ENCODE measurements around the gene KLHL25.
"Not testable (repeated sequence)": the region's sequence is repeated elsewhere in the genome, so short reads cannot be mapped to it uniquely, and the experiment has no call there.

Gene KLHL25

GRCh38 chr15:85825719-85826118 is 31.0 kb upstream of the KLHL25 start:
- H3K4me3 Mint-ChIP-seq: no peak overlapping the region
- no peaks in the 10 kb centered on the region for H3K36me3 Mint-ChIP-seq (ENCODE audit: low read depth)
- H3K27ac Mint-ChIP-seq: no peak overlapping the region
- no peaks in the 10 kb centered on the region for H3K27me3 Mint-ChIP-seq
- H3K4me1 Mint-ChIP-seq (ENCODE audit: low read depth): no peaks in the 10 kb centered on the region
- no peaks in the 10 kb centered on the region for H3K9me3 Mint-ChIP-seq
- no peak for DNase-seq

- H3K36me3 Mint-ChIP-seq (ENCODE audit: low read depth): no peaks in the 10 kb centered on the region
- no peaks in the 10 kb centered on the region for H3K9me3 Mint-ChIP-seq
- DNase-seq: no peak
- no peak overlapping the region for H3K27ac Mint-ChIP-seq
- no peak overlapping the region for H3K4me3 Mint-ChIP-seq
- no peaks in the 10 kb centered on the region for H3K27me3 Mint-ChIP-seq
- H3K4me1 Mint-ChIP-seq (ENCODE audit: low read depth): no peaks in the 10 kb centered on the region
Measured at GRCh38 chr15:85825118-85825517, 30.4 kb upstream of the KLHL25 start.

- Mint-ChIP-seq H3K36me3 (ENCODE audit: low read depth) (no peaks in the 10 kb centered on the region), H3K27me3 (no peaks in the 10 kb centered on the region), H3K4me1 (ENCODE audit: low read depth) (no peaks in the 10 kb centered on the region), H3K9me3 (no peaks in the 10 kb centered on the region), H3K4me3 (no peak overlapping the region), H3K27ac (no peak overlapping the region)
- DNase-seq: no peak
Measured at GRCh38 chr15:85821545-85821944, 26.8 kb upstream of the KLHL25 start.

GRCh38 chr15:85819938-85820337 is 25.2 kb upstream of the KLHL25 start:
- DNase-seq: no peak
- H3K4me3 Mint-ChIP-seq: no peak overlapping the region
- H3K4me1 Mint-ChIP-seq (ENCODE audit: low read depth): no peaks in the 10 kb centered on the region
- H3K27ac Mint-ChIP-seq: no peak overlapping the region
- H3K27me3 Mint-ChIP-seq: no peaks in the 10 kb centered on the region
- no peaks in the 10 kb centered on the region for H3K36me3 Mint-ChIP-seq (ENCODE audit: low read depth)
- H3K9me3 Mint-ChIP-seq: no peaks in the 10 kb centered on the region

GRCh38 chr15:85813234-85813633 is 18.5 kb upstream of the KLHL25 start:
- H3K27ac Mint-ChIP-seq: peak overlapping the region; percentile 47
- no peaks in the 10 kb centered on the region for H3K36me3 Mint-ChIP-seq (ENCODE audit: low read depth)
- H3K27me3 Mint-ChIP-seq: no peaks in the 10 kb centered on the region
- H3K9me3 Mint-ChIP-seq: no peaks in the 10 kb centered on the region
- no peak for DNase-seq
- peaks cover 10% of the 10 kb centered on the region for H3K4me1 Mint-ChIP-seq (ENCODE audit: low read depth)
- no peak overlapping the region for H3K4me3 Mint-ChIP-seq

GRCh38 chr15:85810075-85810474 is 15.3 kb upstream of the KLHL25 start:
- Mint-ChIP-seq H3K36me3 (ENCODE audit: low read depth) (no peaks in the 10 kb centered on the region), H3K4me3 (no peak overlapping the region), H3K9me3 (no peaks in the 10 kb centered on the region), H3K27me3 (no peaks in the 10 kb centered on the region), H3K27ac (no peak overlapping the region), H3K4me1 (ENCODE audit: low read depth) (peaks cover 10% of the 10 kb centered on the region)
- DNase-seq: no peak

GRCh38 chr15:85805420-85805819 is 10.7 kb upstream of the KLHL25 start:
- Mint-ChIP-seq H3K27ac (no peak overlapping the region), H3K9me3 (no peaks in the 10 kb centered on the region), H3K27me3 (no peaks in the 10 kb centered on the region), H3K4me3 (no peak overlapping the region), H3K4me1 (ENCODE audit: low read depth) (no peaks in the 10 kb centered on the region), H3K36me3 (ENCODE audit: low read depth) (no peaks in the 10 kb centered on the region)
- no peak for DNase-seq

- Mint-ChIP-seq H3K27ac (no peak overlapping the region), H3K27me3 (no peaks in the 10 kb centered on the region)
Measured at GRCh38 chr15:85804481-85805170, 9.9 kb upstream of the KLHL25 start.

GRCh38 chr15:85802617-85803016 is 7.9 kb upstream of the KLHL25 start:
- H3K4me1 Mint-ChIP-seq (ENCODE audit: low read depth); DNase-seq; H3K9me3 Mint-ChIP-seq; H3K27ac Mint-ChIP-seq; H3K36me3 Mint-ChIP-seq (ENCODE audit: low read depth); H3K27me3 Mint-ChIP-seq; H3K4me3 Mint-ChIP-seq: not testable (repeated sequence)

More at GRCh38 chr15:85804481-85805170, 9.9 kb upstream of the KLHL25 start:
- Mint-ChIP-seq H3K36me3 (ENCODE audit: low read depth) (no peaks in the 10 kb centered on the region), H3K9me3 (no peaks in the 10 kb centered on the region), H3K4me1 (ENCODE audit: low read depth) (no peaks in the 10 kb centered on the region), H3K4me3 (no peak overlapping the region)
- no peak for DNase-seq

- Mint-ChIP-seq H3K27ac (no peak overlapping the region), H3K4me3 (no peak overlapping the region), H3K36me3 (ENCODE audit: low read depth) (no peaks in the 10 kb centered on the region), H3K9me3 (no peaks in the 10 kb centered on the region), H3K27me3 (no peaks in the 10 kb centered on the region), H3K4me1 (ENCODE audit: low read depth) (peaks cover 5% of the 10 kb centered on the region)
- DNase-seq: no peak
Measured at GRCh38 chr15:85800478-85801123, 5.9 kb upstream of the KLHL25 start.

GRCh38 chr15:85796371-85796770 is 1.6 kb upstream of the KLHL25 start:
- not testable (repeated sequence) for H3K36me3 Mint-ChIP-seq (ENCODE audit: low read depth); H3K9me3 Mint-ChIP-seq; H3K27ac Mint-ChIP-seq; H3K27me3 Mint-ChIP-seq; H3K4me3 Mint-ChIP-seq; DNase-seq
- H3K4me1 Mint-ChIP-seq (ENCODE audit: low read depth): peaks cover 32% of the 10 kb centered on the region

- Mint-ChIP-seq H3K4me3 (peak overlapping the region; percentile 83), H3K27me3 (no peaks in the 10 kb centered on the region), H3K9me3 (no peaks in the 10 kb centered on the region), H3K36me3 (ENCODE audit: low read depth) (peaks cover 3% of the 10 kb centered on the region), H3K27ac (peak overlapping the region; percentile 68), H3K4me1 (ENCODE audit: low read depth) (peaks cover 32% of the 10 kb centered on the region)
- DNase-seq: no peak
Measured at GRCh38 chr15:85795337-85796305, 896 bp upstream of the KLHL25 start.

GRCh38 chr15:85793641-85794597 is 806 bp downstream of the KLHL25 start:
- H3K9me3 Mint-ChIP-seq: no peaks in the 10 kb centered on the region
- H3K27me3 Mint-ChIP-seq: no peaks in the 10 kb centered on the region
- H3K27ac Mint-ChIP-seq: peak overlapping the region; percentile 86
- H3K4me1 Mint-ChIP-seq (ENCODE audit: low read depth): peaks cover 43% of the 10 kb centered on the region
- peak; percentile 67 for DNase-seq
- peak overlapping the region; percentile 85 for H3K4me3 Mint-ChIP-seq
- H3K36me3 Mint-ChIP-seq (ENCODE audit: low read depth): peaks cover 6% of the 10 kb centered on the region
